Hepatocyte (in vitro differentiated cells): ENCODE data around the gene RASGRF1.

Experiments used
- EZH2 ChIP-seq: fragments of 200-600 bp; sonication (generic); IDR thresholded peaks from 2 replicates; pipeline ENCODE4 v1.6.1; 2016; ENCODE audit warnings: antibody characterized with exemption, mild to moderate bottlenecking, borderline replicate concordance
- TF ChIP-seq, protein P1 (sequence below): fragments of 200-600 bp; sonication (generic); IDR thresholded peaks from 2 replicates; pipeline ENCODE4 v1.5.1; 2016; ENCODE audit warnings: antibody characterized with exemption, mild to moderate bottlenecking; ENCODE audit not compliant: poor library complexity

DNA sequence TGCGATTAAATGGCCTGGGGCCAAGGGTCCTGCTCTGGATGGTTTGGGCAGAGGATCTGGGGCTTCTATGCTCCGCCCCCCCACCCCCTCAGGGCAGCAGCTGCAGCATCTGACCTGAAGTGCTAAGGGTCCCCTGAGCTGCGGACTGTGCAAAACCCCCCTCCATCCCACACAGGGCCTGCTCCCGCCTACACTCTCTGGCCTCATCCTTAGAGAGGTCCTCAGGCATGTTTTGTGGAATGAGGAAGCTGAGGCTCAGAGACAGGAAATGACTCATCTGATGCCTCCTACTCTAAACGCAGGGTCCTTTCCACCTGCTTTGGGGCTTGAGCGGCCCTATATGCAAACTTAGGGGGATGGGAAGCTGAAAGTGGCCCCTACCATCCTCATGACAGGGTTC is 86.2 kb downstream of the RASGRF1 start:
- no peak for TF ChIP-seq EZH2
- TF ChIP-seq, protein P1, sequence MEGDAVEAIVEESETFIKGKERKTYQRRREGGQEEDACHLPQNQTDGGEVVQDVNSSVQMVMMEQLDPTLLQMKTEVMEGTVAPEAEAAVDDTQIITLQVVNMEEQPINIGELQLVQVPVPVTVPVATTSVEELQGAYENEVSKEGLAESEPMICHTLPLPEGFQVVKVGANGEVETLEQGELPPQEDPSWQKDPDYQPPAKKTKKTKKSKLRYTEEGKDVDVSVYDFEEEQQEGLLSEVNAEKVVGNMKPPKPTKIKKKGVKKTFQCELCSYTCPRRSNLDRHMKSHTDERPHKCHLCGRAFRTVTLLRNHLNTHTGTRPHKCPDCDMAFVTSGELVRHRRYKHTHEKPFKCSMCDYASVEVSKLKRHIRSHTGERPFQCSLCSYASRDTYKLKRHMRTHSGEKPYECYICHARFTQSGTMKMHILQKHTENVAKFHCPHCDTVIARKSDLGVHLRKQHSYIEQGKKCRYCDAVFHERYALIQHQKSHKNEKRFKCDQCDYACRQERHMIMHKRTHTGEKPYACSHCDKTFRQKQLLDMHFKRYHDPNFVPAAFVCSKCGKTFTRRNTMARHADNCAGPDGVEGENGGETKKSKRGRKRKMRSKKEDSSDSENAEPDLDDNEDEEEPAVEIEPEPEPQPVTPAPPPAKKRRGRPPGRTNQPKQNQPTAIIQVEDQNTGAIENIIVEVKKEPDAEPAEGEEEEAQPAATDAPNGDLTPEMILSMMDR: no peak
